DMS114 treated with DMSO at 0.1 percent for 48 hours (cell line): ENCODE data around the gene LCE1E.

ENCODE experiments used
- DNase-seq: peaks from one replicate; lab custom pipeline; 2025; ENCODE audit not compliant: unreplicated experiment; lab: John Stamatoyannopoulos, UW

The LCE1E gene, protein sequence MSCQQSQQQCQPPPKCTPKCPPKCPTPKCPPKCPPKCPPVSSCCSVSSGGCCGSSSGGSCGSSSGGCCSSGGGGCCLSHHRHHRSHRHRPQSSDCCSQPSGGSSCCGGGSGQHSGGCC

GRCh38 chr1:152786077-152786476 is at the start of gene LCE1E:
Gene LCE1E, plus strand, starts transcription at chr1:152786257. Its CDS starts 1,043 bp downstream, at chr1:152787300.
- DNase-seq = no peak

- no peak for DNase-seq
Measured at GRCh38 chr1:152737997-152738396, 48.1 kb upstream of the LCE1E start.

- DNase-seq = no peak
Measured at GRCh38 chr1:152739841-152740240, 46.2 kb upstream of the LCE1E start.

DNA sequence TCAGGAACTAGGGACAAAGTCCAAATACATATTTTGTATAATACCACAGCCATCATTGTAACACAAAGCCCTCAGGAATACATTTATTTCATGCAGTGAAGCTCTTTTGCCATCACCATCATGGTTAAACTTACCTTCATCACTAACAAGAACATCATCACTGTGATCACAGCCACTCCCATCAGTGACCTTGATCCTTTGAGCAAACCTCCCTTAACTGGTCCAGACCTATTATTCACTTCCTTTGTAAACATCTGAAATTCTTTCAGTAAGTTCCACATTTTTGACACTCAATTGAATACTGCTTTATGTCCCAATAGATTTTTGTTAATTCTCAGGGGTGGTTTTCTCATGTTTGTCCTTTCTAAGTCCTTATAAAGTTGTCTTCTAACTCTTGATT is 44.4 kb upstream of the LCE1E start:
- DNase-seq = no peak

GRCh38 chr1:152743371-152744145 is 42.5 kb upstream of the LCE1E start:
- DNase-seq = no peak

- DNase-seq = no peak
Measured at GRCh38 chr1:152745289-152745704, 40.8 kb upstream of the LCE1E start.

DNA sequence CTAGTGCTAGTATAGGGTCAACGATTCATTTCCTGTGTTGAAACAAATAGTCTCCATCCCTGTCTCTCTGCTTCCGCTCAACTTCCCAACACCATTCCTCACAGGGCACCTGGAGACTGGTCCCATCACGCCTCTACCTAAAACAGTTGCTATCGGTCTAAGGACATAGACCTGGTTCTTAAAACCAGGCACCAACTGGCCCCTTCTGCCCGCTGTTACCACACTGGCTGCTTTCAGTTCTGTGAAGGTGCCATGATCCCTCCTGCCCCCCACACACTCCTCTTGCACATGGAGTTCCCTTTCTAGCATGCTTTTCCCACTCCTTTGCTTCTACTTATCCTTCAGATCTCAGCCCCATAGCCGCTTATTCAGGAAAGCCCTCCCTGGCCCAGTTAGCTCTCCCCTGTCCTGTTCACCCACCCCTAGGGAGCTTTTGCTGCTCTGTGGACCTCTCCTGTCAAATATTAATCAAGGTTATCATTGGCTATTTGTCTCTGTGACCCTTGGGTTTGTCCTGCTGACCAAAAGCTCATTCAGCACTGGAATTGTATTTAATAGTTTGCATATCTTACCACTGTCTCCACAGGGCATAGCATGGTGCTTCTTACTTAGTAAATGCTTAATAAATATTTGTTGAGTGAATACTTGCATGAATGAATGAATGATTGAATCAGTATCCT is 40.2 kb upstream of the LCE1E start:
- DNase-seq = no peak

- no peak for DNase-seq
Measured at GRCh38 chr1:152747831-152748230, 38.2 kb upstream of the LCE1E start.

- no peak for DNase-seq
Measured at GRCh38 chr1:152752225-152752624, 33.8 kb upstream of the LCE1E start.

GRCh38 chr1:152753586-152753985 is 32.5 kb upstream of the LCE1E start:
- no peak for DNase-seq

- DNase-seq = no peak
Measured at GRCh38 chr1:152756872-152757271, 29.2 kb upstream of the LCE1E start.

GRCh38 chr1:152757747-152758146 is 28.3 kb upstream of the LCE1E start, which contains the start of gene KPRP:
Gene KPRP, plus strand, starts transcription at chr1:152758025. Its CDS starts 1,564 bp downstream, at chr1:152759589.
- DNase-seq = no peak

- DNase-seq = no peak
Measured at GRCh38 chr1:152758636-152759035, 27.4 kb upstream of the LCE1E start.

- DNase-seq = no peak
Measured at GRCh38 chr1:152759453-152760173, 26.4 kb upstream of the LCE1E start.

DNA sequence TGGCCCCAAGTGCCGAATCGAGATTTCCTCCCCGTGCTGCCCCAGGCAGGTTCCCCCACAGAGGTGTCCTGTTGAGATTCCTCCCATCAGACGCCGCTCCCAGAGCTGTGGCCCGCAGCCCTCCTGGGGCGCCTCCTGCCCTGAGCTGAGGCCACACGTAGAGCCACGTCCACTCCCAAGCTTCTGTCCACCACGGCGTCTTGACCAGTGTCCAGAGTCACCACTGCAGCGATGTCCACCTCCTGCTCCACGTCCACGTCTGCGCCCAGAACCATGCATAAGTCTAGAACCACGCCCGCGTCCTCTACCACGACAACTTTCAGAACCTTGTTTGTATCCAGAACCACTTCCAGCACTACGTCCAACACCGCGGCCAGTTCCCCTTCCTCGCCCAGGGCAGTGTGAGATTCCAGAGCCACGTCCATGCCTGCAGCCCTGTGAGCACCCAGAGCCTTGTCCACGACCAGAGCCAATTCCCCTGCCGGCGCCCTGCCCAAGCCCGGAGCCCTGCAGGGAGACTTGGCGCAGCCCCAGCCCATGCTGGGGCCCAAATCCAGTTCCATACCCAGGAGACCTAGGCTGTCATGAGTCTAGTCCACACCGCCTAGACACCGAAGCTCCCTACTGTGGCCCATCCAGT is 25.4 kb upstream of the LCE1E start:
- no peak for DNase-seq

DNA sequence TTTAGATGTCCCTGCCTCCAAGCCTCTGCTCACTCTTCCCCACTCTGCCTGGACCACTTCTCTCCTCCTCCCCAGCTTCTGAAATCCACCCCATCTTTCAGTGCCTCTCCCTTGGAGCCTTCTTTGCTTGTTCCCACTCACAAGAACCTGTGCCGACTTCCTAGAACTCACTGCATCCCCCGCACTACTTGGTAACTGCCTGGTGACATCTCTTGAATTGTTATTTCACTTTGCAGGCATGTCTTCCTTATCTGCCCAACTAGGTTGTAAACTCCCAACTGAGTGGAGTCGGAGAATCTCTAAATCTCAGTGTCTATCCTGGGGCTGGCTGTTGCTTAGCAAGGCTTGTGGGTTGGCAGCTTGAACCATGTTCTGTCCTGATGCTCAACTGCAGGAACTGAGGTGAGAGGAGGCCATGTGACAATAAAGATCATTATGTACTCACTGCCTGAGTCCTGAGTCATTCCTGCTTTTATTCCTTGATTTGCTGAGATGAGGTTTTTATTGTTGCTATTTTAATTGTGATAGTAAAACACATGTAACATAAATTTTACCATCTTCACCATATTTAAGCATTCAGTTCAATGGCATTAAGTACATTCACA is 24.3 kb upstream of the LCE1E start:
- no peak for DNase-seq

GRCh38 chr1:152768847-152769533 is 17.1 kb upstream of the LCE1E start:
- no peak for DNase-seq

- no peak for DNase-seq
Measured at GRCh38 chr1:152770411-152770810, 15.6 kb upstream of the LCE1E start.

GRCh38 chr1:152774875-152775274 is 11.2 kb upstream of the LCE1E start, which contains the start of gene LCE1F:
Gene LCE1F, plus strand, starts transcription at chr1:152775140. Its CDS starts 1,232 bp downstream, at chr1:152776372.
- no peak for DNase-seq

GRCh38 chr1:152776361-152776760 is 9.7 kb upstream of the LCE1E start:
- DNase-seq = no peak
